Measurements from ENCODE around the gene SCN10A.
A peak's percentile ranks its signal among the peaks of the same experiment; 100 is the strongest.

The SCN10A gene

GRCh38 chr3:38717355-38718240 is 98.4 kb downstream of the SCN10A start:
- DNase-seq = no peak

GRCh38 chr3:38713121-38713520 is 102.9 kb downstream of the SCN10A start:
- DNase-seq = peak; percentile 48

DNA sequence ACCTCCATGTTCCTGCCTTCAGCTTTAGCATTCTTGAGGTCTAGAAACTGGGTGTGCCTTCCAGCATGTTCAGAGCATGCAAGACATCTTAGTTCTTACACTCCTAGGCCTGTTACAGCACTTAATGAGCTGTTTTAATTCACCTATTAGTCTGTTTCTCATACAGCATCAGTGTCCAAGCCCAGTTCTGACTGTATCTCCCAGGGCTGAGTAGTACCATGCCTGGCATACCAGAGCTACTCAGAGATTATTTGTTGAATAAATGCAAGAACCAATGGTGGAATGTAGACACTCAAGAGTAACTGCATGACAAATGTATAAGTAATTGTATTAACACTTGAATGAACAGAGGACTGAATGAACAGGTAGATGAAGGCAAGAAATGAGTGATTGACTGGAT is 104.7 kb downstream of the SCN10A start:
- no peak for DNase-seq

DNA sequence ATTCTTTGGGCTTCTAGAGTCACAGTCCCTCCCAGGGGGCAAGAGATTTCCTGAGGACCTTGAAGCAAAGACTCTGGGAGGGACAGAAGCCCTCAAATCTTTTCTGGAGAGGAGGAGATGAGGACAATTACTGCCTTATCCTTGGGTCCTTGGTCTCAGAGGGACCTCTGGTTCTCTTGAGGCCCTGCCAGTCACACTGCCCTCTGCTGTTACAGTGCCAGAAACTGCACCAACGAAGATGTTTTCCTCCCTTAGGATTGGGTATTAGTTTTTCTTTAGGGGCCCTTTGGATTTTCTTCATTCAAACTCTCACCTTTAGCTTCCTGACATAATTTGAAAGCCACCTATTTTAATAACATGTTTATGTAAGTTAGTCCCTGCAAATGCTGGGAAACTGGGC is 108.3 kb downstream of the SCN10A start:
- DNase-seq = no peak

DNA sequence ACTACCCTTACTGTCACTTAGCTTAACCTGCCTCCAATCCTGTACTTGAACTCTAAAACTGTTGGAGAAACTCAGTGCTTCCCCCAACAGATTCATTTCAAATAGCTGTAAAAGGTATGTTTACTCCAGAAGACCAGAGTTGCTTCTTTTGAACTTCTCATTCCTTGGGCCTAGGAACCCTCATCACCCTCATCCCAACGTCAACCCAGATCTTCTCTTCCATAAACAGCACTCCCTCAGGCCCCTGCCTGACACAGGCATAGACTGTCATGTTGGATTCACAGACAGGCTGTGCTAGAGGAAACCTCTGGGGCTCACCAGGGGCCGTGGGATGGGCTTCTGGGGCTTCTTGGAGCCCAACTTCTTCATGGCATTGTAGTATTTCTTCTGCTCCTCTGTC is 109.1 kb downstream of the SCN10A start:
- DNase-seq = no peak

DNA sequence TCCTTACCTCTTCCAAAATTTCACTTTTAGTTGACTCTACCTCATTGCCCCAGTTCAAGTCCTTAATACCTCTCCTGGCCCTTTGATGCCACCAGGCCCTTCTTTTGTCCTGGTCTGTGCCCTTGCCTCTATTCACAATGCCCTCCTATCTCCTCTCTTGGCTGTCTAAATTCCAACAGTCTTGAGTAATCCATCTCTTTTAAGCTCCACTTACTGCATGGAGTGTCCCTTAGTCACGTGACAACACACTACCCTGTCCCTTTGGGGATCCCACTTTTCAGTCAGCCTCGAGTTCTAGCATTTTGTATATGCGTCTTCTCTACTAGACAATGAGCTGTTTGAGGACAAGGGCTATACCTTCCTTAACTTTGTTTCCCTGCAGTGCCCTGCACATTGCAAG is 113.8 kb downstream of the SCN10A start:
- no peak for DNase-seq

DNA sequence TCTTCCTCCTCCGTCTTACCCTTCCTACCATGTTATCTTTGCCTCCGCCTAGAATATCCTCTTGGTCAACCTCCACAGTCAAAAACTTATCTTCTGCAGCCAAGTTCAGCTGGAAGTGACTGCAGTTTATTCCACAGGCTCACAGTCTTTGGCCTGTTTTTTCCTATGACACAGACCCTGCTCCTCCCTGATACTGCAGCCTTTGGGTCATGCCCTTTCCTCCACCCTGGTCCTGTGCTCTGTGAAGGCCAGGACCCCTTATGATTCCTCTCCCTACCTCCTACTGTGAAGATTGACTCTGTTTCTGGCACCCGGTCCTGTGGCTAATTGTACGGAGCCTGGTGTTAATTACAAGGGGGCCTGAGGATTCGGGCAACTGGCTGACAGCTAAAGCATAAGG is 117.3 kb downstream of the SCN10A start:
- DNase-seq = no peak

DNA sequence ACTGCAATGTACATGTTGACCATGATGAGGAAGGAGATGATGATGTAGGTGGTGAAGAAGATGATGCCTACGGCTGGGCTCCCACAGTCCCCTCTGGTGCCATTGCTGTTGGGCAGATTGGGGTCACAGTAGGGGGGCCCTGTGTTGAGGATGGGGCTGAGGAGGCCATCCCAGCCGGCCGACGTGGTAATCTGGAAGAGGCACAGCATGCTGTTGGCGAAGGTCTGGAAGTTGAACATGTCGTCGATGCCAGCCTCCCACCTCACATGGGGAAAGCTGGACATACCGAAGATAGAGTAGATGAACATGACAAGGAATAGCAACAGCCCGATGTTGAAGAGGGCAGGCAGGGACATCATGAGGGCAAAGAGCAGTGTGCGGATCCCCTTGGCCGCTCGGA is 118.0 kb downstream of the SCN10A start:
- DNase-seq = no peak

DNA sequence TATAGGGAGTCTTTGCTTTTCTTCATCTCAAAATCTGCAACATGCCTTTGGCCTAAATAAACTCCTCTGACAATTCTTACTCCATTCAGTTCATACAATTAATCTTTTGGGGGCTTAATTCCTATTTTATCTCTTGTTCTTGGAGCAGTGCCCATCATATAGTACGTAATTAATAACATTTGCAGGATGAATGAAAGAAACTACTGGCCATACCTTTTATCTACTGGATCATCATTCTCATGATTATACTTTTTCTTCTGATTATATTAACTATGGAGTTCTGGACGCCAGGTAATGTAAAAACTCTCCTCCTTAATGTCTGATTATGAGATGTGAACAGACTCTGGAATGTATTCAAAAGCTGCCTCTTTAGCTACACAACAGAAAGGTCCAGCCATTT is 120.0 kb downstream of the SCN10A start:
- no peak for DNase-seq

DNA sequence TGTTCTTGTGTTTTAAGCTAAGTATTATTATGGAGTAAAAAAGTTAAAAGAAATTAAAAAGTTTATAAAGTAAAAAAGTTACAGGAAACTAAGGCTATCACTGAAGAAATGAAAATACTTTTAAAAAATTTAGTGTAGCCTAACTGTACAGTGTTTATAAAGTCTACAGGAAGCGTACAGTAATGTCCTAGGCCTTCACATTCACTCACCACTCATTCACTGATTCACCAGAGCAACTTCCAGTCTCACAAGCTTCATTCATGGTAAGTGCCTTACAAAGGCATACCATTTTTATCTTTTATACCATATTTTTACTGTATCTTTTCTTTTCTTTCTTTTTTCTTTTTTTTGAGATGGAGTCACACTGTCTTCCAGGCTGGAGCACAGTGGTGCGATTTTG is 125.8 kb downstream of the SCN10A start:
- DNase-seq = no peak

- DNase-seq = peak; percentile 14
Measured at GRCh38 chr3:38689774-38690173, 126.2 kb downstream of the SCN10A start.

DNA sequence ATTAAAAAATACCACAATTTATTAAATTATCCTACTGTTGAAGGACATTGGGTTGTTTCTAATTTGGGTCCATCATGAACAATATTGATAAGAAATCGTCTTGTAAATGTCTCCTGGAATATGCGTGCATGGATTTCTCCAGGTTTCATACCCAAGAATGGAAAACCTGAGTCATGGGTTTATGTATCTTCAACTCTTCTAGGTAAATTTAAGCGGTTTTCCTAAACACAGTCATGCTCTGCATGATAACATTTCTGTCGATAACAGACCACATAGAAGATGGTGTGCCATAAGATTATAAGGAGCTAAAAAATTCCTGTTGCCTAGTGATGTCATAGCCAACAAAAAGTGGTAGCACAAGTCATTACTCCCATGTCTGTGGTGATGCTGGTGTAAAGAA is 126.7 kb downstream of the SCN10A start:
- DNase-seq = no peak

DNA sequence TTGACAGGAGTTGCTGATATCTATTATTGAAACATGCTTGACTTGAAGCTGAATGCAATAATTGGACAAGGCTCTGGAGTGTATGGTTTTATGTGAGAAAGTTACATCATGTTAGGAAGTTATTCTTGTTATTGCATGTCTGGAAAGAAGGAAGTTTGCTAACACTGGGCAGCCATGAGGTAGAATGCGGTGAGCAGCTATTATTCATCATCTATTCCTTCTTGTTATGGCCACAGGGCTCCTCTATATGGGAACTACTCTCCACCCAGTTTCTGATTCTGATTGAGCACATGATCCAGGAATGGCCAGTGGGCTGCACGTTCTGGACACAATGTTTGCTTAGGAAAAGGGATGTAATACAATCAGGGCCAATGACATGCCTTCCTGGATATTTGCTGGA is 128.7 kb downstream of the SCN10A start:
- no peak for DNase-seq

DNA sequence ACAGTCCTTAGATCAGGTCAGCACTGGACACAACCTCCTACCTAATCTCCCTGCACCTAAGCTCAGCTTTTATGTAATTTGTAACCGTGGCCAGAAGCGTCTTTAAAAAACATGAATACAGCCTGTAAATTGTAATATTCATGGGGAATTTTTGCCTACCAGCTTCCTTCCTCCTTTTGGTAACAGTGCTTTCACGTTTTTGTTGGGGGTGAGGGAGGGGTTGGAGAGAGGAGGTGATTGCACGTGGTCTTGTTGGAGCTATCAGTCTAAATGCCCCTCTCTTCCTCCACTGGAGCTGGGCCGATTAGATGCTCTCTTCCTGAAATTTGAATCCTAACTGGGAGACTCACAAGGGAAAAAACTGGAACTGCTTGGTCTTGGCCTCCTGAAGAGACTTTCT is 131.5 kb downstream of the SCN10A start:
- DNase-seq = no peak

DNA sequence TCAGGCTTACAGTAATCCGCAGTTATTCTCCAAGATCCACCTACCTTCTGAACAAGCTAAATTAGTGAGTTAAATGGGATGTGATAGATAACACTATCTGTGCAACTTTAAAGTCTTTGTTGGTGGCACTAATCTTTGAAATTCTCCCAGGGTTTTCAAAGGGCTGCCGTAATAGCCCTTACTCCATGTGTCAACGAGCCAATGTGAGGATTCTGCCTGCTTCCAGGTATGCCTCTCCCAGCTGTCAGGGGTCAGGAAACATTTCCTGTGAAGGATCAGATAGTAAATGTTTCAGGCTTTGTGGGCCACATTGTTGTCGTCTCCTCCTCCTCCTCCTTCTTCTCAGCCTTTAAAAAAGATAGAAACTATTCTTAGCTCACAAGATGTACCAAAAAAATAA is 146.3 kb downstream of the SCN10A start:
- DNase-seq = no peak

DNA sequence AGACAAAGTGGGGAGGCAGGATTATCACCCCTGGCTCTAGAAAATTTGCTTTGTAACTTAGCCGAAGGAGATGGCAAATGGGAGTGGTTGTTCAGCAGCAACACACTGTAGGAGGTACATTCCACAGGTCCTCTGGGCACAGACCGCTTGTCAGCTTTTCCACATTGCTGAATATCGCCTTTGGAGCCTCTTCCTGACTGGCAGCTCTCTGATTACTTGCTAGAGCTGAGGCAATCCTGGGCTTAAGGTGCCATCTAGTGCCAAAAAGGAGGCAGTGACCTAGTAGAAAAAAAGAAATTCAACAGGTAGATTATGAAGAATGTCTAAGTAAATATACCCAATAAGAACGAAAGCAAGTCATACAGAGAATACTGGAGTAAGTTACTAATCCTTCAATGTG is 153.5 kb downstream of the SCN10A start:
- peak; percentile 51 for DNase-seq

GRCh38 chr3:38658841-38659240 is 157.2 kb downstream of the SCN10A start:
- DNase-seq = no peak

GRCh38 chr3:38657369-38657768 is 158.6 kb downstream of the SCN10A start:
- DNase-seq = no peak

DNA sequence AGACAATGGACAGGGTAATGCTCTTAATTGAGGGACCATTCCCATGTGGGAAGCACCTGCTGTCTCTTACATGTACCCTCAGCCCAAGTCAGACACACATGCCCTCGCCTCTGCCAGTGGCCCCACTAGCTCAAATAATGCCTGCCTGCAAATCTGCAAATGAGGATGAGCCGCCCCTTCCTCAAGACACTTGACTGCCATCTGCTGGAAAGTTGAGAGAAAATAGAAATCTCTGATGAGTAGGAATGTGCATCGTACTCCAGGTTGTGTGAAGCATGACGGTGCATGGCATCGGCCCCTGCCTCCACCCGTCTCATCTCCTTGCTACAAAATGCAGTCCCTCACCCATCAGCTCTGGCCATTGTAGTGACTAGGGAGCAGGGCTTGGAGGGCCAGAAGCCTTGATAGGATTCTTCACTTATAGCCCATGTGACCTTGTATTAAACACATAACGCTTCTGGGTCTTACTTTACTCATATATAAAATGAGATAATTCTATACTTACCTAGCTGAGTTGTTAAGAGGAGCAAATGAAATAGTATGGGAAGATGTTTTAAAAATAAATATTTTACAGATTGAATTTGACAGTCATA is 160.2 kb downstream of the SCN10A start:
- peak; percentile 40 for DNase-seq

DNA sequence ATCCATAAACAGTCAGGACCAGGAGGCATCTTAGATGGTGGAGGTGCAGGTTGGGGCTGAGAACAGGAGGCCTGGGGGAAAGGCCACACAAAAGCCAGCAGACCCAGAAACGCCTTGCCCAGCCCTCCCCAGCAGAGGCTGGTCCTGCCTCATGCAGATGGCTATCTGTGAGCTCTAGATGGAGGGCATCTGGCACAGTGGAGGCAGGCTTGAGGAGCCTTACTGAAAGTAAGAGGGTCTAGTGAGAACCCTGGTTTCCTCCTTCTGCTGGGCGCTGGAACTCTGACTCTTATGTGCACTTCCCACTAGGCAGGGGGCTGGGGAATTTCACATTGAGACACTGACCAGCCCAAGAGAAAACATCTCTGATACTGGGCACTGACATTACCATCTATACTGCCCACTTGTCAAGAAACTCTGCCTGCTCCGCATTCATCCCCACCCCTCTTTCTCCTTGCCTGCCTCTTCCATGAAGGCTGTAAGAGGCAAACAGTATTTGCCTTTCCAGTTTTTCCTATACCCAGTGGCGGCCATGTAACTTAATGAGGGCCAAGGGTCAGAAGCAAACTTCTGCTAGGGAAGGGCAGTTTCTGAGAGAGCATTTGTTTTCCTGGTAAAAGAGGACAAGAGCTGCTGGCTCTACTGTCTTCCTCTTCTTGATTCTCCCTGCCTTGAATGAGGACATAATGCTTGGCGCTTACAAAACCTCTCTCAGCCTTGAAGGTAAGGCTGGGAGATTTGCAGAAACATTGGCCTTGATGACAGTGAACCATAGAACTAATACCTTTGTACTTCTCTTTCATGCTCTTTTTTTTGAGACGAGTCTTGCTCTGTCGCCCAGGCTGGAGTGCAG is 162.1 kb downstream of the SCN10A start:
- DNase-seq = no peak

- DNase-seq = no peak
Measured at GRCh38 chr3:38652934-38653333, 163.1 kb downstream of the SCN10A start.

DNA sequence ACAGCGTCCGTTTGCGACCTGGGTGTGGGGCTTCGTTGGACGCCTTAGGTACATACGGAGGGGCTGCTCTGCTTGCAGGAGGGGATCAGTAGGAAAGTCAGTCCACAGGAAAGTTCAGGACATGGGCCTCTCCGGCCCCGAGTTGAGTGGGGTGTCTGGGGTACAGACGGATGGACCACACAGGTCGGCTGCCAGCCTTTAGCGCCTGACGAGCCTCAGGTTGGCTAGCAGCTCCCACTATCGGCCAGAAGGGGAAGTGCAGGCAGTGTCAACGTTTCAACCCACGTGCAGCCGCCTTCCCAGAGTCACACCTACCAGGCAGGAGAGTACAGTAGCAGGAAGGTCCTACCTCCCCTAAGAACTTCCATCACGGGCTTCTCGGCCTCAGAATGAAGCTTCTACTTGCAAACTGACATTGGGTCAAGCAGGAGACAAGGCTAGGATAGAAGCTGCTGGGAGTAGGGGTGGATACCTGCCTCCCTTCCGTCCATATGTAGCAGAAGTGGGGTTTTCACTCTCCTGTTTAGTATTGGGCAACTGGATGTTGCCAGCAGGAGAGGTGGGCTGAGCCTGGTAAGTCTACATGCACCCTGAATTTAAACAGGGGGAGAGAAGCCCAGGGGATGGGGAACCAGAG is 164.7 kb downstream of the SCN10A start:
- DNase-seq = peak; percentile 39

GRCh38 chr3:38650248-38650951 is 165.6 kb downstream of the SCN10A start:
- DNase-seq = no peak

All from NCI-H226 (cell line).